Endothelial cell of umbilical vein (primary cell): ENCODE data around the gene ITPRID2. TPM values are rescaled to one million over a fixed set of nuclear protein-coding genes. Genes with fewer than 3 reads are reported as not detected.

Experiments used
- BruUV-seq: library from RNA; stranded (reverse); fragments of 400-500 nt; replicated peaks from 2 replicates; lab custom pipeline; 2021; lab: Mats Ljungman, UMichigan
- CTCF ChIA-PET: fragments of 300-600, 350-600 bp; sonication (Branson Sonifier 250); formaldehyde crosslinking; loops from one replicate; lab custom pipeline; 2021; ENCODE audit warnings: antibody characterized with exemption, inconsistent platforms; lab: Charles Lee
- POLR2A ChIA-PET: fragments of 300-600, 350-600 bp; sonication (Branson Sonifier 250); formaldehyde crosslinking; loops from one replicate; lab custom pipeline; 2021; ENCODE audit warnings: antibody characterized with exemption, inconsistent platforms; lab: Charles Lee
- DNase-seq: peaks from one replicate; pipeline ENCODE4 v3.0.0-alpha.2; 2011; ENCODE audit warnings: low read depth, low spot score
- FAIRE-seq: peaks from 2 replicates; lab custom pipeline; 2011; peaks lifted over from hg19 to GRCh38; lab: Jason Lieb, UNC
- H2AFZ ChIP-seq: 2 replicates; pipeline ENCODE4 v1.6.0; 2012; ENCODE audit warnings: low read depth, low read length, control low read depth, inconsistent platforms
- H3K27ac ChIP-seq: 2 replicates; pipeline ENCODE4 v1.5.1; 2011; ENCODE audit warnings: low read depth, mild to moderate bottlenecking, control low read depth, low read length, moderate library complexity; ENCODE audit not compliant: insufficient read depth
- H3K27me3 ChIP-seq, 2 experiments: 2 replicates each; pipeline versions ENCODE4 v1.6.0 to v1.6.1; 2011; ENCODE audit warnings: low read length in 2 of 2, mixed read lengths in 1 of 2; ENCODE audit not compliant: control insufficient read depth in 2 of 2, insufficient read depth in 2 of 2
- H3K36me3 ChIP-seq, 2 experiments: 2 replicates in 1 of 2; 3 replicates in 1 of 2; pipeline ENCODE4 v1.5.1; 2011; ENCODE audit warnings: low read length in 2 of 2, mild to moderate bottlenecking in 1 of 2, moderate library complexity in 1 of 2; ENCODE audit not compliant: control insufficient read depth in 2 of 2, insufficient read depth in 2 of 2; ENCODE audit errors: extremely low read depth in 1 of 2
- H3K4me1 ChIP-seq: 3 replicates; pipeline ENCODE4 v1.5.1; 2011; ENCODE audit warnings: mild to moderate bottlenecking, low read length; ENCODE audit not compliant: control insufficient read depth, insufficient read depth; ENCODE audit errors: extremely low read depth
- H3K4me2 ChIP-seq: 2 replicates; pipeline ENCODE4 v1.6.1; 2011; ENCODE audit warnings: low read length, control low read depth, mixed read lengths; ENCODE audit not compliant: insufficient read depth
- H3K4me3 ChIP-seq, 3 experiments: fragments of 200-600 bp in 1 of 3; sonication (generic), shearing (Covaris generic) in 1 of 3; replicated peaks in 1 of 3; 2 replicates each; pipeline ENCODE4 v1.5.1; 2011 to 2016; ENCODE audit warnings: control low read depth in 3 of 3, low read length in 3 of 3, mild to moderate bottlenecking in 2 of 3, inconsistent platforms in 1 of 3, low read depth in 1 of 3, moderate library complexity in 1 of 3; ENCODE audit not compliant: insufficient read depth in 1 of 3
- H3K79me2 ChIP-seq: 2 replicates; pipeline ENCODE4 v1.6.0; 2012; ENCODE audit warnings: low read length, inconsistent platforms; ENCODE audit not compliant: control insufficient read depth, insufficient read depth
- H3K9ac ChIP-seq: replicated peaks from 2 replicates; pipeline ENCODE3; 2011; ENCODE audit warnings: low read length, control low read depth; ENCODE audit not compliant: insufficient read depth; ENCODE audit errors: extremely low read depth
- H3K9me1 ChIP-seq: replicated peaks from 3 replicates; pipeline ENCODE4 v1.6.0; 2011; ENCODE audit warnings: mild to moderate bottlenecking, low read length; ENCODE audit not compliant: control insufficient read depth, insufficient read depth; ENCODE audit errors: extremely low read depth
- H3K9me3 ChIP-seq: replicated peaks from 2 replicates; pipeline ENCODE4 v1.5.1; 2012; ENCODE audit warnings: low read length, inconsistent platforms; ENCODE audit not compliant: control insufficient read depth, insufficient read depth
- H4K20me1 ChIP-seq: replicated peaks from 2 replicates; pipeline ENCODE3; 2011; ENCODE audit warnings: mild to moderate bottlenecking, low read length; ENCODE audit not compliant: control insufficient read depth, insufficient read depth; ENCODE audit errors: extremely low read depth
- CTCF ChIP-seq, 2 donors: IDR thresholded peaks; 1 replicate in 1 of 2; 2 replicates in 1 of 2; pipeline ENCODE4 v1.5.1; 2011; ENCODE audit warnings: low read length in 2 of 2, mild to moderate bottlenecking in 2 of 2, moderate library complexity in 2 of 2, control low read depth in 1 of 2, inconsistent platforms in 1 of 2, low read depth in 1 of 2; ENCODE audit not compliant: insufficient read depth in 1 of 2; ENCODE audit errors: extremely low read depth in 1 of 2
- EZH2 ChIP-seq: IDR thresholded peaks from 2 replicates; pipeline ENCODE4 v1.6.1; 2012; ENCODE audit warnings: borderline replicate concordance, low read depth, mild to moderate bottlenecking, moderate library complexity, low read length, inconsistent platforms; ENCODE audit not compliant: severe bottlenecking
- FOS ChIP-seq: IDR thresholded peaks from 2 replicates; pipeline ENCODE4 v1.6.1; 2011; ENCODE audit warnings: mild to moderate bottlenecking, low read length, moderate library complexity, borderline replicate concordance; ENCODE audit not compliant: insufficient read depth
- GATA2 ChIP-seq: IDR thresholded peaks from 2 replicates; pipeline ENCODE4 v1.7.0; 2011; ENCODE audit warnings: low read depth, mild to moderate bottlenecking, moderate library complexity, mixed read lengths, low read length; ENCODE audit not compliant: insufficient read length, insufficient read depth
- JUN ChIP-seq: IDR thresholded peaks from 2 replicates; pipeline ENCODE4 v1.6.1; 2011; ENCODE audit warnings: borderline replicate concordance, low read depth; ENCODE audit not compliant: insufficient read length, insufficient read depth
- MAX ChIP-seq: IDR thresholded peaks from 2 replicates; pipeline ENCODE4 v1.6.1; 2011; ENCODE audit not compliant: insufficient read depth, insufficient read length
- MYC ChIP-seq: IDR thresholded peaks from one replicate; pipeline ENCODE4 v1.6.1; 2011; ENCODE audit warnings: mild to moderate bottlenecking, low read depth, low read length
- POLR2A ChIP-seq: IDR thresholded peaks from 2 replicates; pipeline ENCODE4 v1.6.1; 2012; ENCODE audit warnings: low read depth, mild to moderate bottlenecking, control low read depth, low read length
- POLR2AphosphoS5 ChIP-seq: IDR thresholded peaks from 2 replicates; pipeline ENCODE4 v1.6.1; 2012; ENCODE audit warnings: low read depth, mild to moderate bottlenecking, control low read depth, low read length, moderate library complexity; ENCODE audit not compliant: insufficient read depth
- dilution Hi-C: fragments of 300-500 bp; cut with MboI; formaldehyde crosslinking; loops from one replicate; pipeline ENCODE4 v1.15.0; 2019; ENCODE audit warnings: low sequenced_read_pairs; ENCODE audit not compliant: extremely low pct_ligation_motif_present
- intact Hi-C: fragments of 100-400 bp; cut with micrococcal nuclease; formaldehyde crosslinking; loops from one replicate; pipeline ENCODE4 v1.10.0; 2022
- polyA plus RNA-seq, 4 experiments: library from polyadenylated mRNA; depleted of rRNA in 3 of 4; stranded (reverse) in 3 of 4; unstranded in 1 of 4; fragments of >200 nt; gene quantifications; 2 replicates each; pipeline versions ENCODE4 v1.2.1 to v1.2.3, GENCODE V29; 2011 to 2012; ENCODE audit warnings: missing spikeins in 1 of 4
- total RNA-seq: library from RNA; stranded (reverse); gene quantifications from 2 replicates; pipeline ENCODE4 v1.2.3, GENCODE V29; 2021

Gene ITPRID2
- total and polyA plus RNA-seq, 2 donors (not counting 3 experiments of a cell fraction or from before 2014, with no cell fraction given) = 37.6 to 272 TPM

- no peak overlapping the region for H3K4me3 ChIP-seq
- peak overlapping the region; percentile 3 for H2AFZ ChIP-seq
- H3K36me3 ChIP-seq = no peaks in the 10 kb centered on the region
- FAIRE-seq = no peak
- no peak overlapping the region for H3K27ac ChIP-seq
- no peaks in the 10 kb centered on the region for H3K9me3 ChIP-seq
- no peak overlapping the region for H3K9ac ChIP-seq
- ChIA-PET CTCF (no interaction called here), POLR2A (no interaction called here)
- no peak overlapping the region for H3K4me2 ChIP-seq
- intact Hi-C loops (no loop called here), dilution Hi-C loops (no loop called here)
- peak; percentile 80 for DNase-seq
- H3K79me2 ChIP-seq = no peaks in the 10 kb centered on the region
- H3K9me1 ChIP-seq = no peaks in the 10 kb centered on the region
- no TSS peak for BruUV-seq
- no peaks in the 10 kb centered on the region for H3K27me3 ChIP-seq
- TF ChIP-seq POLR2A (no peak), JUN (no peak), CTCF (IDR thresholded peaks at IDR 0.05; ENCODE audit: extremely low read depth in 1 of 2, insufficient read depth in 1 of 2, low read depth in 1 of 2, low read length in 2 of 2) (no peak), POLR2AphosphoS5 (no peak)
- H4K20me1 ChIP-seq = no peaks in the 10 kb centered on the region
- H3K4me1 ChIP-seq = peaks cover 10% of the 10 kb centered on the region
These were observed 5.3 kb upstream of the ITPRID2 start for GRCh38 chr2:181886192-181886591.

GRCh38 chr2:181887045-181887444 lies 4.5 kb upstream of the ITPRID2 start:
- no peak overlapping the region for H3K4me3 ChIP-seq
- no TSS peak for BruUV-seq
- H3K9me1 ChIP-seq = no peaks in the 10 kb centered on the region
- H4K20me1 ChIP-seq = no peaks in the 10 kb centered on the region
- peaks cover 3% of the 10 kb centered on the region for H3K79me2 ChIP-seq
- intact Hi-C loops = no loop called here
- dilution Hi-C loops = no loop called here
- no peak overlapping the region for H2AFZ ChIP-seq
- ChIA-PET CTCF (no interaction called here), POLR2A (no interaction called here)
- TF ChIP-seq MYC (no peak), EZH2 (no peak), MAX (no peak), CTCF (IDR thresholded peaks at IDR 0.05; ENCODE audit: extremely low read depth in 1 of 2, insufficient read depth in 1 of 2, low read depth in 1 of 2, low read length in 2 of 2) (no peak), POLR2AphosphoS5 (no peak), JUN (no peak), GATA2 (no peak), POLR2A (no peak), FOS (no peak)
- FAIRE-seq = no peak
- DNase-seq = no peak
- H3K9ac ChIP-seq = no peak overlapping the region
- no peak overlapping the region for H3K4me2 ChIP-seq
- H3K9me3 ChIP-seq = no peaks in the 10 kb centered on the region
- peaks cover 12% of the 10 kb centered on the region for H3K4me1 ChIP-seq
- H3K27me3 ChIP-seq = no peaks in the 10 kb centered on the region
- no peaks in the 10 kb centered on the region for H3K36me3 ChIP-seq
- H3K27ac ChIP-seq = no peak overlapping the region
